Activated CD4-positive, CD25-positive, alpha-beta regulatory T cell treated with anti-CD3 and anti-CD28 coated beads, Interleukin-2, amount 50 U/mL, for 72 hours (primary cell): ENCODE results near the gene LIN37.

Experiments used
- DNase-seq: peaks from one replicate; pipeline ENCODE4 v3.0.0; 2021

The LIN37 gene

DNA sequence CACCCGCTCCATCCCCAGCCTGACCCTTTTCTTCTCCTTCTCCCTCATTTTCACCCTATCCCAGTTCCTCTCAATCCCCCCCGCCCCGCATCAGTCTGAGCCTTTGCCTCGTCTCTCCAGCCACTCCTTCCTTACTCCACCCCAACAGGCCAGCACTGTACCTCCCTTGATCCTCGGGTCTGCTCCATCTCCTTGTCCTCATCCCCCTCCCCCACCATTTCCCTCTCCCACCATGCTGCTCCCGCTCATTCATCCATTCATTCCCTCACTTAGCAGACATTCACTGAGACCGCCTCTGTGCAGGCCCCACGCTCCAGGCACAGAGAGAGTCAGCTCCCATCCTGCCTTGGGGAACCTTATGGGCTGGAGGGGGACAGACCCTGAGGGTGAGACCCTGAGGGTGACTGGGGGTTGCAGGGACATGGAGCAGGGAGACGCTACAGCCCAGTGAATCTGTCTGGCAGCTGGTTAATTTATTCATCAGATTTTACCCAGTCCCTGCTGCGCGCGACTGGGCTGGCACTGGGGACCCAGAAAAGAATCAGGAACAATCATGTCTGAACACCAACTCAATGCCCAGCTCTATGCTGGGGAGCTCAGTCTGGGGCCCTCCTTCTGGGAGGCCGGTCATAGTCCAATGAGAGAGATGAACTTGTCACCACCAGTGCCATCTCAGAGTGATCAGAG lies 27.9 kb downstream of the LIN37 start:
- DNase-seq = no peak

DNA sequence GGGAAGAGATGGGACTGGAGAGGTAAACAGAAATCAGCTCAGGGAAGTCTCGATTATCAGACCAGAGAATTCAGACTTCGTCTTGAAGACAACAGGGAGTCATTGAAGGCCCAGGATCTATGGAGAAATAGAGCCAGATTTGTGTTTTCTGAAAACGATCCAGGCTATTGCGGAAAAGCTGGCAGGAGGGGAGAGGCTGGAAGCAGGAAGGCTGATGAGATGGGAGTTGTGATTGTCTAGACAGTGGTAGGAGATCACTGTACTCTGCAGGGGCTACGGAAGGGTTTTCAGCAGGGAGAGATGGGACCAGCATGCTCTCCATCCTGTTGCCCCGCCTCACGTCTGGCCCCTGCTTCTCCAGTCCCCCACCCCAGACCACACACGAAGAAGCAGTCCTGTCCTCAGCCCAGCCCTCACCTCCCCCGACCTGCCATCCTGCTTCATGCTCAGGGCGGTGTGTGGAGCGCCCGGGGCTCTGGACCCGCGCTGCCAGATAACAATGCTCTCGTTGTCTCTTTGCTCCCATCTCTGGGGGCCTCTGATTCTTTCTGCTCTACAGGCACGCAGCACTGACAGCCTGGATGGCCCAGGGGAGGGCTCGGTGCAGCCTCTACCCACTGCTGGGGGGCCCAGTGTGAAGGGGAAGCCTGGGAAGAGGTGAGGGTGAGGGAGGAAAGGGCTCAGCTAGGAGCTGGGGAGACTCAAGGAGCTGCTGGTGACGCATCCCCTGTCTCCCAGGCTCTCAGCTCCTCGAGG lies 28.9 kb downstream of the LIN37 start:
- DNase-seq = no peak

DNA sequence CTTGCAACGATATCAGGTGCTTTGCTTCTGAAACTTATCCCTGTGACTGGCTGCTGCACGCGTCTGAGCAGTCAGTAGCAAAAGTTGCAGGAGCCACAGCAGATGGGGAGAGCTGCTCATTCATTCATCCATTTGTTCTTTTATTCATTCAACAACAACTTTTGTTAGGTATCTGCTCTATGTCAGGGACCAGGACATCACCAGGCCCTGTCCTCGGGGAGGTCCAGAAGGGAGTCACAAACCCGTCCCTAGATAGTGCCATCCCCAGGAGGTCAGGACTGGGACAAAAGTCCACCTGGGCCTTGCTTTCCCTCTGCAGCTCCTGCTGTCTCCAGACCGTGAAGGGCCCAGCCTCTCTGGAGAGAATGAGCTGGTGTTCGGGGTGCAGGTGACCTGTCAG lies 29.6 kb downstream of the LIN37 start:
- no peak for DNase-seq

DNA sequence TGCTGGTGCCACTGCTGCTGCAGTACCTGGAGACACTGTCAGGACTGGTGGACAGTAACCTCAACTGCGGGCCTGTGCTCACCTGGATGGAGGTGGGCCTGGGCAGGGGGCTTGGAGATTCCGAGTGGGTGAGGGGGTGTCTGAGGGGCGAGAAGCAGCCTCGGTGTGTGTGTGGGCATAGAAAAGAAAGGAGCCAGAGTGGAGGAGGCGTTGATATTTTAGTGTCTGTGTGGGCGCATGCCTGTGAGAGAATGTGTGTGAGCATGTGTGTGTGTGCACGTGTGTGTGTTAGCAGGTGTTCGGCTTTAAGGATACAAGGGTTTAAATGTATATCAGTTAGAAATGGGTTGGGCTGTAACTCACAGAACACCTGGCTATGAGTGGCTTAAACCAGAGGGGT lies 30.7 kb downstream of the LIN37 start:
- no peak for DNase-seq

DNA sequence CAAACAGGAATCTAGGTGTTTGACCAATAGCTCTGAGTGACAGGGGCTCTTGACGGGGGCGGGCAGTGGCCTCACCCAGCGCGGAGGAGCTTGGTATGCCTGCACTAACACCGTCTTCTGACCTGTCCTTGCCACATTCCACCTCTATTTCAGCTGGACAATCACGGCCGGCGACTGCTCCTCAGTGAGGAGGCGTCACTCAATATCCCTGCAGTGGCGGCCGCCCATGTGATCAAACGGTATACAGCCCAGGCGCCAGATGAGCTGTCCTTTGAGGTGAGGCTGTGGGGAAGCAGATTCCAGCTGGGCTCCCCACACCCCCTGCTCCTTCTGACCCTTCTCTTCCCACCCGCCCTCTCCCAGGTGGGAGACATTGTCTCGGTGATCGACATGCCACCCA lies 31.7 kb downstream of the LIN37 start:
- no peak for DNase-seq

DNA sequence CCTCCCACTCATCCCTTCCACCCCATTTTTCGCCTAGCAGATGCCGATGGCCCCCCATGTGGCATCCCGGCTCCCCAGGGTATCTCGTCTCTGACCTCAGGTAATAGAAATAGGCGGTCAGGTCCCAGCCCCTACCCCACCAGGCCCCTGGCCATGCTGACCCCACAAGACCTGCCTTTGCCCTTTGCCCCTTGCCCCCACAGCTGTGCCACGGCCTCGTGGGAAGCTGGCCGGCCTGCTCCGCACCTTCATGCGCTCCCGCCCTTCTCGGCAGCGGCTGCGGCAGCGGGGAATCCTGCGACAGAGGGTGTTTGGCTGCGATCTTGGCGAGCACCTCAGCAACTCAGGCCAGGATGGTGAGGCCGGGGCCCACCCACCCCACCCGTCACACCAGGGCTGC lies 32.3 kb downstream of the LIN37 start:
- DNase-seq = no peak

DNA sequence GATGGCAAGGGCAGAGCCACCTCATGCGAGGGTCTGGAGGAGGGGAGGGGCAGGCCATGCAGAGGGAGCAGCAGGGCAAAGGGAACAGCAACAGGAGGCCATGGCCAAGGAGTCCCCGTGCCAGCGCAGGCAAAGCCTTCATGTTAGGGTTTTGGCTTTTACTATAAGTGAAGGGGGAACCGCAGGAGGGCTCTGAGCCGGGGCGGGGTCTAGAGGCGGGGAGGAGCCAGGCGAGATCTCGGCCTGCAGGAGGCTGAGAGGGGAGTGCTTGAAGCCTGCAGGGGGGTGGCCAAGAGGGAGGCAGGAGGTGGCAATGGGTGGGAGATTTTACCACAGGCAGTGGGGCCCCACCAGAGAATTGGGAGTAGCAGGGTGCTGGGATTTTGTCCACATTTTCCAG lies 33.3 kb downstream of the LIN37 start:
- no peak for DNase-seq

DNA sequence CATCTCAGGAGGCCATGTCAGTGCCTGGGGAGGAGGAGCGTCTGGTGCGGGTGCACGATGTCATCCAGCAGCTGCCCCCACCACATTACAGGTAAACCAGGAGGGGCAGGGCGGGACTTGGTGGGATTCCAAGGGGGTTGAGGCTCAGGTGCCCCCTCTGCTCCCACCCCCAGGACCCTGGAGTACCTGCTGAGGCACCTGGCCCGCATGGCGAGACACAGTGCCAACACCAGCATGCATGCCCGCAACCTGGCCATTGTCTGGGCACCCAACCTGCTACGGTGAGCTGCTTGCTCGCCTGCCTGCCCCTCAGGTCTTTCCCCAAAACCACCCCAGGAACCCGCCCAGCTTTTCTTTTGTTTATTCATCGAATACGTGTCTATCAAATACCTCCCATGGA lies 34.2 kb downstream of the LIN37 start:
- no peak for DNase-seq

DNA sequence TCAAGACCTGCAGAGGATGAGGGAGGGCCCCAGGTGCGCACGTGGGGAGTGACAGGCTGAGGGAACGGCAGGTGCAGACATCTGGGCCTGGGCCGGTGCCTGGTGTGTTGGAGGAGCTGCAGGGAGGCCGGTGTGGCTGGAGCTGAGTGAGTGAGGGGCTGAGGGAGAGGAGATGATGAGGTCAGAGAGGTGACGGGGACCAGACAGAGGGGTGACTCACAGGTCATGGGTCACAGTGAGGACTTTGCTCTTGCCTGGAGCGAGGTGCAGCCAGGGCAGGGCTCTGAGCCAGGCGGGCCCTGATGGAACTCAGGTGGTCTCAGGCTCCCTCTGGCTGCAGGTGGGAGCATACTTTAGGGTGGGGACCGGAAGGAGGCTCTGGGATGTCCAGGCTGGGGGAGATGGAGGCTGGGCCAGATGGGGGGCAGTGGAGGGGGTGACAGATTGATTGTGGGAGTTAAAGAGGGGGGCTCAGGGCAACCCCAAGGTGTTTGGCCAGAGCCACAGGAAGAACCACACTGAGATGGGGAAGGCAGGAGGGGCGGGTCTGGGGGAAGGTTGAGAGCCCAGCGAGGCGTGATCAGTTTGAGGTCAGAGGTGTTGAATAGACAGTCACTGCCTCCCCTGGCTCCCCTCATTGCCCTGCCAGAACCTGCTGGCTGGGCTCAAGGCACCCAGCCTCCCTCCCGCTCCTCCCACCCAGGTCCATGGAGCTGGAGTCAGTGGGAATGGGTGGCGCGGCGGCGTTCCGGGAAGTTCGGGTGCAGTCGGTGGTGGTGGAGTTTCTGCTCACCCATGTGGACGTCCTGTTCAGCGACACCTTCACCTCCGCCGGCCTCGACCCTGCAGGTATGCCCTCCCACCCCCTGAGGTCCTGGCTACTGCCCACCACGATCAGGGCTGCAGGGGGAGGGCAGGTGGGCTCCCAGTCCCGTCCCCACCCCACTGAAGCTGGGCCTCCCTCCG lies 35.4 kb downstream of the LIN37 start:
- DNase-seq = no peak

DNA sequence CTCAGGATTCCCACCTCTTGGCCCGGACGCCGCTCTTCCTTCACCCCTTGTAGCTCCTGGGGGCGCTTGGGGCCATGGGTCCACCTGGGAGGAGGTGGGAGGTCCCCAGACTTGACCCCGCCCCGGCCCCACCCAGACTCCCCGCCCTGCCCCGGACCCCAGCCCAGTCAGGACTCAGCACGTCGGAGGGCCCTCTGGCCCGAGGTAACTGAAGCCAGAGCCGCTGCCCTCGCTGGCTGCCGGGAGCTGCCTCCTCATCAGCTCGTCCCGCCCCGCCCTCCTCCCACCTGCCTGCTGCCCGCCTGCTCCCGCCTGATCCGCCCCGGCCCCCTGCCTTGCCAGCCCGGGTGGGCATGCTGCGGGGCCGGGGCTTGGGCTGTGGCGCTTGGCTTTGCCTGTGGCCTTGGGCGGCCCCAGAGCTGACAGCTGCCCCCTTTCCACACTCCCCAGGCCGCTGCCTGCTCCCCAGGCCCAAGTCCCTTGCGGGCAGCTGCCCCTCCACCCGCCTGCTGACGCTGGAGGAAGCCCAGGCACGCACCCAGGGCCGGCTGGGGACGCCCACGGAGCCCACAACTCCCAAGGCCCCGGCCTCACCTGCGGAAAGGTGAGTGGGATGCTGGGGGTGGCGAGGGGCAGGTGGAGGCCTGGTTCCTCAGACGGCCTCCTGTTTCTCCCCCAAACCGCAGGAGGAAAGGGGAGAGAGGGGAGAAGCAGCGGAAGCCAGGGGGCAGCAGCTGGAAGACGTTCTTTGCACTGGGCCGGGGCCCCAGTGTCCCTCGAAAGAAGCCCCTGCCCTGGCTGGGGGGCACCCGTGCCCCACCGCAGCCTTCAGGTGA lies 36.3 kb downstream of the LIN37 start:
- DNase-seq = no peak

DNA sequence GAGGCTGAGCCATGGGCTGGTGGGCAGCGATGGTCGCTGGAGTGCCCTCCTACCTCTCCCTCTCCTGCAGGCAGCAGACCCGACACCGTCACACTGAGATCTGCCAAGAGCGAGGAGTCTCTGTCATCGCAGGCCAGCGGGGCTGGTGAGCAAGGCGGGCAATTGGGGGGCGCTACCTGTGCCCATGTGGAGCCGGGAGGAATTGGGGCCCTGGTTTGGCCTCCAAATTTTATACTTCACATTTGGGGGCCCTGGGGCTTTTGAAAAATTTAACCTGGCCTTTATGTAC lies 36.9 kb downstream of the LIN37 start:
- DNase-seq = no peak

DNA sequence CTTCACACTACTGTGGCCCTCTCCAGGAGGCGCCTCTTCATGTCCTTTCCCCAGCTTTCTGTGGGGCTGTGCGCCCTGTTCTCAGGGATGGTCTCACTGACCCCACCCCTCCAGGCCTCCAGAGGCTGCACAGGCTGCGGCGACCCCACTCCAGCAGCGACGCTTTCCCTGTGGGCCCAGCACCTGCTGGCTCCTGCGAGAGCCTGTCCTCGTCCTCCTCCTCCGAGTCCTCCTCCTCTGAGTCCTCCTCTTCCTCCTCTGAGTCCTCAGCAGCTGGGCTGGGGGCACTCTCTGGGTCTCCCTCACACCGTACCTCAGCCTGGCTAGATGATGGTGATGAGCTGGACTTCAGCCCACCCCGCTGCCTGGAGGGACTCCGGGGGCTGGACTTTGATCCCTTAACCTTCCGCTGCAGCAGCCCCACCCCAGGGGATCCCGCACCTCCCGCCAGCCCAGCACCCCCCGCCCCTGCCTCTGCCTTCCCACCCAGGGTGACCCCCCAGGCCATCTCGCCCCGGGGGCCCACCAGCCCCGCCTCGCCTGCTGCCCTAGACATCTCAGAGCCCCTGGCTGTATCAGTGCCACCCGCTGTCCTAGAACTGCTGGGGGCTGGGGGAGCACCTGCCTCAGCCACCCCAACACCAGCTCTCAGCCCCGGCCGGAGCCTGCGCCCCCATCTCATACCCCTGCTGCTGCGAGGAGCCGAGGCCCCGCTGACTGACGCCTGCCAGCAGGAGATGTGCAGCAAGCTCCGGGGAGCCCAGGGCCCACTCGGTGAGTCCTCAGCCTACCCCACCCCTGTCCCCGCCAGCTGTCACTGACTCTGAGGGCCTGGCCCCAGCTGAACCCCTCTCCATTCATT lies 38.2 kb downstream of the LIN37 start:
- no peak for DNase-seq

DNA sequence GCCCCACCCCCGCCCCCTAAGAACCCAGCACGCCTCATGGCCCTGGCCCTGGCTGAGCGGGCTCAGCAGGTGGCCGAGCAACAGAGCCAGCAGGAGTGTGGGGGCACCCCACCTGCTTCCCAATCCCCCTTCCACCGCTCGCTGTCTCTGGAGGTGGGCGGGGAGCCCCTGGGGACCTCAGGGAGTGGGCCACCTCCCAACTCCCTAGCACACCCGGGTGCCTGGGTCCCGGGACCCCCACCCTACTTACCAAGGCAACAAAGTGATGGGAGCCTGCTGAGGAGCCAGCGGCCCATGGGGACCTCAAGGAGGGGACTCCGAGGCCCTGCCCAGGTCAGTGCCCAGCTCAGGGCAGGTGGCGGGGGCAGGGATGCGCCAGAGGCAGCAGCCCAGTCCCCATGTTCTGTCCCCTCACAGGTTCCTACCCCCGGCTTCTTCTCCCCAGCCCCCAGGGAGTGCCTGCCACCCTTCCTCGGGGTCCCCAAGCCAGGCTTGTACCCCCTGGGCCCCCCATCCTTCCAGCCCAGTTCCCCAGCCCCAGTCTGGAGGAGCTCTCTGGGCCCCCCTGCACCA lies 38.9 kb downstream of the LIN37 start:
- no peak for DNase-seq

DNA sequence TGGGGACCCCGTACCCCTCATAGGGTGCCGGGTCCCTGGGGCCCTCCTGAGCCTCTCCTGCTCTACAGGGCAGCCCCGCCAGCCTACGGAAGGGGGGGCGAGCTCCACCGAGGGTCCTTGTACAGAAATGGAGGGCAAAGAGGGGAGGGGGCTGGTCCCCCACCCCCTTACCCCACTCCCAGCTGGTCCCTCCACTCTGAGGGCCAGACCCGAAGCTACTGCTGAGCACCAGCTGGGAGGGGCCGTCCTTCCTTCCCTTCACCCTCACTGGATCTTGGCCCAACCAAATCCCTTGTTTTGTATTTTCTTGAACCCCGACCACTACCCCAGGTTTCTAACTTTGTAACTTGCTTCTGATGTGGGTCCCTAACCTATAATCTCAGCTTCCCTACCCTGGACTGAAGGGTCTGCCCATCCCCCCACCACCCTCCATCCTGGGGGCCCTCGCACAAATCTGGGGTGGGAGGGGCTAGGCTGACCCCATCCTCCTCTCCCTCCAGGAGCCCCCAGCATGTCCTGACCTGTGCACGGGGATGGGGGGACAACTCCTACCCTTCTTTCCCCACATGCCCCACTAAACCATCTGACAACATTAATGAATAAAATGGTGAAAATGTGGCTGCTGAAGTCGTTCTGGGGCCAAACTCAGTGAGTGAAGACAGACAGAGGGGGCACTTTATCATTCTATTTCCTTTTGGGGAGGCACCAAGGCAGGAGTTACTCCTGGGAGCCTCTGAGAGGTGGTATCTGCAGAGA lies 40.0 kb downstream of the LIN37 start:
- no peak for DNase-seq

DNA sequence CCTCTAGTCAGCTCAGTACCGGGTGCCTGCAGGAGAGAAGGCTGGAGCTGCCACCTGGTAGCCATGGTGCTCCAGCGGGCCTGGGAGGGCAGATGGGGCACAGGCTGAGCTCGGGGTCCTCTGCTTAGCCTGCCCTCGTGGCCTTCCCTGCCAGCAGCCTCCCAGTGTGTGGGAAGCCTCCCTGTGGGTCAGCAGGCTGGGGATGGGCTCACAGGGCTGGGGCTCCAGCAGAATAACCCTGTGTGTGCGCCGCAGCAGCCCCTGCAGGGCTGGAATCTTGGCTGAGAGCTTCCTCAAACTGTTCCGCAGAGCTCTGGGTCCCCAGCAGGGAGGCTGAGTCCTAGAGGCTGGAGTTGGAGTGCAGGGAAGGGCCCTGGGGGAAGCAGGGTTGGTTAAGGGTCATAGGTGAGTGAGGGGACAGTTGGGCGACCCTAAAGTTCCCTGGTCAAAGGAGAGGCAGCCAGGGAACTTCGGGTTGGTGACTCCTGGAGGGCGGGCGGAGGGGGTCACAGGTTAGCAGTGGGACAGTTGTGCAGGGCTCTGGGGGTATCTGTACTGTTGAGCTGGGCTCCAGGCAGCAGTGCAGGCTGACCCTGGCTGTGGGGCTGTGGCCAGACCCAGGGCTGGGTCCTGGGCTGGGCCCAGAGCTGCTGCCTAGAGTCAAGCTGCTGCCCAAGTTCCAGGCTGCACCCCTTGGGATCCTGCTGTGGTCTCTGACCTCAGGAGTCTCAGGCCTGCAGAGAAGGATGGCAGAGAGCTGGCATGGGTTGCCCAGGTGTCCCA lies 41.0 kb downstream of the LIN37 start:
- DNase-seq = no peak

DNA sequence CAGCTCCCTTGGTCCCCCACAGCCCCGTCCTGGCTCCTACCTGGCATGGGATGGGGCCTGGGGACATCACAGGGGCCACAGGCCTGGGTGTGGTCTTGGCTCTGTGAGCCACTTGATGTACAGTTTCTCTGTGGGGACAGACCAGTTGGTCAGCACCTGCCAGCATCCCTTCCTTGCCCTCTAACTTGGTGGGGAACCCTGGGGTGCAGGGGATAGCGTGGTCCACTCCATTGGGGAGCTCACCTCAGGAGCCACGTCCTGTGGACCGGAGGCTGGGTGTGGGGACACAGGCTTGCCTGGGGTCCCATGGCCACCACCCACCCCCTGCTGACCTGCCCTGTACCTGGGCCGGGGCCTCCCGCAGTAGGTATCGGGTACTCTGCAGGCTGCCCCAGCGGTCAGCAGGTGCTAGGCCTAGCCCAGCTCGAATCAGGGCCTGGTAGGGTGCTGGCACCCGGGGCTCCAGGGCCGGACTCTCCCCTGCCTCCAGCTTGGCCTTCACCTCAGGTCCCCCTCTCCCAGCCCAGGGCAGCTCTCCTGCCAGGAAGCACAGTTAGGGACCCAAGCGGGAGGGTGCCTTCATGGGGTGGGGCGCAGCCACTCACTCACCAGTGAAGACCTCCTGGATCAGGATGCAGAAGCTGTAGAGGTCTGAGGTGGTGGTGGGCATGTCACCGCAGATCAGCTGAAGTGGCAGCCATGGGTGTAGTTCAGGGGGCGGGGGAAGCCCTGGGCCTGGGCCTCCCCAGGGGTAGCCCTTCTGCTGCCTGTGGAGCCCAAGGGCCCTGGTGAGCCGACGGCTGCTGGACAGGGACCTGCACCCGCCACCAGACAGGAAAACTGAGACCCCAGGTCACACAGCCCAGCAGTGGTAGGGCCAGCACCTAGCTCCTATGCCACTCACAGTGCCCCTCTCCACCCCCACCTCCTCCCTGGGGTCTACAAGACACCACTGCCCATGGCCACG lies 41.9 kb downstream of the LIN37 start:
- DNase-seq = no peak

DNA sequence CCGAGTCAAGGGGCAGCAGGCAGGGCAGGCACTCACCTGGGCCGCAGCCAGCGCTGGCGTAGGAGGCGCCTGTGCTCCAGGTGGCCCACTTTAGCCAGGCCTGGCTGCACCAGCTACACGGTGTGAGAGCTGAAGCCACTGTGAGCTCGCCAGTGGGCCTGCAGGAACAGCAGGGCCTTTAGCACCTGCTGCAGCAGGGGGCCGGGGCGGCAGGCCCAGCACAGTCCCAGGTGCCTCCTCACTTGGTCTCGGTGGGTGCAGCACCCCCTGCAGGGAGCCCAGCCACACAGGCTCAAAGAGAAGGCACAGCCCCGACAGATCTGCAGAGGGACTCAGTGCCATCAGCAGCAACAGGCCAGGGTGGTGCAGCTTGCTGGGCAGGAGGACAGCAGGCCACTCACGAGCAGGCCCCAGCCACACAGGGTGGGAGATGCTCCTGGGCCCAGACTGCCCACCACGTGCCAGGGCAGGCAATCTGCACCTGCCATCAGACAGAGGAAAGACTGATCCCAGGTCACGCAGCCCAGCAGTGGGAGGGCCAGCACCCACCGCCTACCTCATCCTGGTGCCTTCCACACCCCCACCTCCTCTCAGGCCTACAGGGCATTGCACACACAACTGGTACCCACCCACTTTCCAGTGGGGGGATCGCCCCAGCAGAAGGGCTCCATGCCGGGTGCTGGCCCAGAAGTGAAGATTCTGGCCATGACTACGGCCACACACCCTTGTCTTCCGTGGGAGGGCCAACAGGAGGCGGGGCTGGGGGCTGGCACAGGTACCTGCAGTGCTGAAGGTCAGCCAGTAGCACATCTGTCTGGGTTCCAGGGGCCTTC lies 42.8 kb downstream of the LIN37 start:
- DNase-seq = no peak

DNA sequence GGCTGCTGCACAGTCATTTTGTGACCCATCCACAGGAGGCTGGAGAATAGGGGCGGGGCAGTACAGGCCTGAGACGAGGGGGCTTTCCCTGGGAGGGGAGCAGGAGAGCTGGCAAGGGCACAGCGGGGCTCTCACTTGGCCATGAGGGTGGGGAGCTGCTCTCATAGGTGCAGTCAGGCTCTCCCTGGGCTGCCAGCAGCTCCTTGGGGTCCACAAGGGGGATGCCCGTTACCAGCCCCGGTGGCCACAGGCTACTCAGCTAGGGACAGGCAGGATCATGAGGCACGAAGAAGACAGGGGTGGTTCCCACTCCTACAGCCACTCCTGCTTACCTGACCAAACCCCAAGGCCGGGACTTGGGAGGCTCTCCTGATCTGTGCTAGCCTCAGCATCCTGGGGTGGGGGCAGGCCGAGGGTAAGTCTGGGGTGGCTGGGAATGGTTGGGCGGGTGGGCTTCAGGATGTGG lies 43.5 kb downstream of the LIN37 start:
- DNase-seq = no peak
